Measurements from ENCODE around the gene SLC38A11. TPM values are rescaled to one million over a fixed set of nuclear protein-coding genes. Genes with fewer than 3 reads are reported as not detected.
"Not testable (repeated sequence)": the region's sequence is repeated elsewhere in the genome, so short reads cannot be mapped to it uniquely, and the experiment has no call there.

SLC38A11 gene
- polyA plus RNA-seq, 1 of the 3 experiments (the other 2 are of a cell fraction), result not detected

DNA sequence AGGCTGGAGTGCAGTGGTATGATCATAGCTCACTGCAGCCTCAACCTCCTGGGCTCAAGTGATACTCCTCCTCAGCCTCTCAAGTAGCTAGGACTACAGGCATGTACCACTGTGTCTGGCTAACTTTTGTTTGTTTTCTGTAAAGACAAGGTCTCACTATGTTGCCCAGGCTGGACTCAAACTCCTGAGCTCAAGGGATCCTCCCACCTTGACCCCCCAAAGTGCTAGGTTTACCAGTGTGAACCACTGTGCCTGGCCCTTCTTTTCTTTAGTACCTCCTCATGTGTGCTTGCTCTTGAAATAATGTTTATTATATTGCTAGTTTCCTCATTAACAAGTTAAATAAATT is 94.7 kb downstream of the SLC38A11 start:
- H3K27ac ChIP-seq (ENCODE audit: low read depth in 2 of 2, low read length in 1 of 2), result no peak overlapping the region
- H3K4me1 ChIP-seq (ENCODE audit: control insufficient read depth in 1 of 2, insufficient read depth in 2 of 2, low read depth in 1 of 2, low read length in 1 of 2), result no peaks in the 10 kb centered on the region; a peak in 1 of 4 replicates
- H4K20me1 ChIP-seq (ENCODE audit: insufficient read depth), result no peaks in the 10 kb centered on the region
- no peak overlapping the region for H3K9ac ChIP-seq
- H3K27me3 ChIP-seq (ENCODE audit: insufficient read depth), result no peaks in the 10 kb centered on the region
- no peak for DNase-seq
- no peaks in the 10 kb centered on the region for H3K9me2 ChIP-seq
- H3F3A ChIP-seq (replicated peaks; ENCODE audit: insufficient read depth), result peaks cover 3% of the 10 kb centered on the region
- no peaks in the 10 kb centered on the region for H3K36me3 ChIP-seq (replicated peaks in 1 of 2; ENCODE audit: control insufficient read depth in 1 of 2, insufficient read depth in 2 of 2, low read length in 1 of 2)
- no peak overlapping the region for H3K4me3 ChIP-seq (ENCODE audit: low read depth in 2 of 2, low read length in 1 of 2)
- no peak overlapping the region for H2AFZ ChIP-seq (ENCODE audit: low read depth)
- no peaks in the 10 kb centered on the region for H3K79me2 ChIP-seq (ENCODE audit: insufficient read depth)
- ChIA-PET POLR2A (no interaction called here), CTCF (interaction anchor here (0.9 to 3.9 kb wide), 3 partner anchors 15 to 20 kb away, joined by 3 to 18 read pairs (median 4); partner anchors contain the start of gene COBLL1)
- no peak overlapping the region for H3K4me2 ChIP-seq
- no peaks in the 10 kb centered on the region; the same call in 1 of the 2 replicates for H3K9me3 ChIP-seq
- TF ChIP-seq RXRA (IDR thresholded peaks at IDR 0.05; ENCODE audit: borderline replicate concordance, low read depth), result no peak

DNA sequence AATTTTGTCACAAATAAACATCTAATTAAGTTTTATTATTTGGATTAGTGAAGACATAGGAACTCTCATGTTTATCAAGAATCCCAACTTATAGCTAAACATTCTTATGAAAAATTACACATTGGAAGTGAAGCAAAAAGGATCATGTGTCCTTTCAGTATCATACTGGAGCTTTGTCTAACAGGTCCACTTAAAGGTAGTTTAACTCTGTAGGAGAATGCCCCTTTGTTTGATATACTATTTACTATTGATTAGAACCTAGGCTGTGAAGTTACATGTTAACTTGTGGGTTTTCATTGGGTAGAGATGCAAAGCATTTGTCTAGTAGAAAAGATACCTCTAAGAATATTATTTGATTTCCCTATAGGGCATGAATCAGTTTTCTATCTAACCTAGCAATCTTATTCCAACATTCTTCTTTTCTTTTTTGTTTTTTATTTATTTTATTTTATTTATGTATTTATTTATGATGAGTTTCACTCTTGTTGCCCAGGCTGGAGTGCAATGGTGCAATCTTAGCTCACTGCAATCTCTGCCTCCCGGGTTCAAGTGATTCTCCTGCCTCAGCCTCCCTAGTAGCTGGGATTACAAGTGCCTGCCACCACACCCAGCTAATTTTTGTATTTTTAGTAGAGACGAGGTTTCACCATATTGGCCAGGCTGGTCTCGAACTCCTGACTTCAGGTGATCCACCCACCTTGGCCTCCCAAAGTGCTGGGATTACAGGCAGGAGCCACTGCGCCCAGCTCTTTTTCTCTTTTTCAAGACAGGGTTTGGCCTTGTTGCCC is 95.2 kb downstream of the SLC38A11 start:
- POLR2A ChIA-PET; H3K9ac ChIP-seq; H3K4me1 ChIP-seq (ENCODE audit: control insufficient read depth in 1 of 2, insufficient read depth in 2 of 2, low read depth in 1 of 2, low read length in 1 of 2); H3K27me3 ChIP-seq (ENCODE audit: insufficient read depth); H3K79me2 ChIP-seq (ENCODE audit: insufficient read depth); H3F3A ChIP-seq (replicated peaks; ENCODE audit: insufficient read depth); H3K27ac ChIP-seq (ENCODE audit: low read depth in 2 of 2, low read length in 1 of 2); H3K9me3 ChIP-seq; H2AFZ ChIP-seq (ENCODE audit: low read depth); DNase-seq; H3K4me2 ChIP-seq; H3K4me3 ChIP-seq (ENCODE audit: low read depth in 2 of 2, low read length in 1 of 2); H3K9me2 ChIP-seq; H3K36me3 ChIP-seq (replicated peaks in 1 of 2; ENCODE audit: control insufficient read depth in 1 of 2, insufficient read depth in 2 of 2, low read length in 1 of 2); H4K20me1 ChIP-seq (ENCODE audit: insufficient read depth): not testable (repeated sequence)
- CTCF ChIA-PET, result interaction anchor here (1.2 to 3.9 kb wide), 3 partner anchors 16 to 54 kb away, joined by 3 to 18 read pairs (median 3); partner anchors contain the start of gene COBLL1
- WGBS (ENCODE audit: low lambda C conversion rate), result 94% methylated on average over 4 of the region's 4 CpGs

DNA sequence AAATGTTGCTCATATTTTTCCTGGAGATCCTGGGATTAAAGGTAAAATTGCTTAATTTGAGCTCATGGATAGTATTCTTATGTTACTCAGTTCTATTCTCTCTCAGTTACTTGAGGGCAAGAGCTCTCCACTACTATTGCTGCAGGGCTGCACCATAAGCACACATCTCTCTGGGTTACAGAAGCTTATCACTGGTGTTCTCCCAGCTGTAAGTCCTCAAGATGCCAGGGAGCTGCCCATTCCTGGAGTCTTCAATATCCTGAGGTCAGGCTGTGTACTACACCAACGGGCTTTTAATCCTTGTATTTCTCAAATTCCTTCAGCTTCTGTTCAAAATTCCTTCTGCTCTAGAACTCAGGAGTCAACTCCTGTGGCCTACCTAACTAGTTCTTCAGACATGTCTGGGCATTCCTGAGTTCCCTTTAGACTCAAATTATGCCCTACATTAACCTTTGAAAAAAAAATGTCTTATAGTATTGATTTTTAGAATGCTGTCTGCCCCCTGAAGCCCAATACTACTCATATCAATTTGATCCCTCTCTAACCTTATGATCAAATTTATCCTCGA is 96.0 kb downstream of the SLC38A11 start:
- Histone ChIP-seq H3K27ac (ENCODE audit: low read depth in 2 of 2, low read length in 1 of 2) (no peak overlapping the region), H3K4me3 (ENCODE audit: low read depth in 2 of 2, low read length in 1 of 2) (no peak overlapping the region)
- CTCF ChIA-PET, result interaction anchor here (0.7 to 3.9 kb wide), 3 partner anchors 12 to 55 kb away, joined by 3 to 18 read pairs (median 5); partner anchors contain the start of gene COBLL1

More for the DNA sequence above, 96.0 kb downstream of the SLC38A11 start:
- no peaks in the 10 kb centered on the region; a peak in 1 of 4 replicates for H3K4me1 ChIP-seq (ENCODE audit: control insufficient read depth in 1 of 2, insufficient read depth in 2 of 2, low read depth in 1 of 2, low read length in 1 of 2)
- DNase-seq, result no peak
- no peaks in the 10 kb centered on the region for H3K9me2 ChIP-seq
- POLR2A ChIA-PET, result no interaction called here
- no peaks in the 10 kb centered on the region; the same call in 1 of the 2 replicates for H3K9me3 ChIP-seq
- H3K36me3 ChIP-seq (replicated peaks in 1 of 2; ENCODE audit: control insufficient read depth in 1 of 2, insufficient read depth in 2 of 2, low read length in 1 of 2), result no peaks in the 10 kb centered on the region
- TF ChIP-seq GATA2 (CRISPR knock-in tag; IDR thresholded peaks at IDR 0.05) (no peak), YY1 (IDR thresholded peaks at IDR 0.05; ENCODE audit: low read depth) (no peak), TEAD4 (IDR thresholded peaks at IDR 0.05; ENCODE audit: borderline replicate concordance, insufficient read depth) (no peak), MEF2A (IDR thresholded peaks at IDR 0.05; ENCODE audit: borderline replicate concordance, low read depth) (no peak), RXRA (IDR thresholded peaks at IDR 0.05; ENCODE audit: borderline replicate concordance, low read depth) (no peak), TAF1 (IDR thresholded peaks at IDR 0.05; ENCODE audit: borderline replicate concordance, low read depth, low read length) (no peak), GABPA (IDR thresholded peaks at IDR 0.05; ENCODE audit: low read depth) (no peak), JUND (IDR thresholded peaks at IDR 0.05) (no peak), RCOR1 (IDR thresholded peaks at IDR 0.05; ENCODE audit: low read length) (no peak), EP300 (IDR thresholded peaks at IDR 0.05; ENCODE audit: borderline replicate concordance in 1 of 2, low read depth in 1 of 2, low read length in 1 of 2) (no peak), TCF12 (IDR thresholded peaks at IDR 0.05) (no peak), NFIC (IDR thresholded peaks at IDR 0.05; ENCODE audit: borderline replicate concordance) (no peak), RFX5 (IDR thresholded peaks at IDR 0.05; ENCODE audit: low read length) (no peak)
- TF ChIP-seq, protein P1, sequence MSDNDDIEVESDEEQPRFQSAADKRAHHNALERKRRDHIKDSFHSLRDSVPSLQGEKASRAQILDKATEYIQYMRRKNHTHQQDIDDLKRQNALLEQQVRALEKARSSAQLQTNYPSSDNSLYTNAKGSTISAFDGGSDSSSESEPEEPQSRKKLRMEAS (IDR thresholded peaks at IDR 0.05; ENCODE audit: low read depth), result no peak
- TF ChIP-seq, protein P2, sequence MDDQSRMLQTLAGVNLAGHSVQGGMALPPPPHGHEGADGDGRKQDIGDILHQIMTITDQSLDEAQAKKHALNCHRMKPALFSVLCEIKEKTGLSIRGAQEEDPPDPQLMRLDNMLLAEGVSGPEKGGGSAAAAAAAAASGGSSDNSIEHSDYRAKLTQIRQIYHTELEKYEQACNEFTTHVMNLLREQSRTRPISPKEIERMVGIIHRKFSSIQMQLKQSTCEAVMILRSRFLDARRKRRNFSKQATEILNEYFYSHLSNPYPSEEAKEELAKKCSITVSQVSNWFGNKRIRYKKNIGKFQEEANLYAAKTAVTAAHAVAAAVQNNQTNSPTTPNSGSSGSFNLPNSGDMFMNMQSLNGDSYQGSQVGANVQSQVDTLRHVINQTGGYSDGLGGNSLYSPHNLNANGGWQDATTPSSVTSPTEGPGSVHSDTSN (IDR thresholded peaks at IDR 0.05), result no peak
- TF ChIP-seq, protein P3, sequence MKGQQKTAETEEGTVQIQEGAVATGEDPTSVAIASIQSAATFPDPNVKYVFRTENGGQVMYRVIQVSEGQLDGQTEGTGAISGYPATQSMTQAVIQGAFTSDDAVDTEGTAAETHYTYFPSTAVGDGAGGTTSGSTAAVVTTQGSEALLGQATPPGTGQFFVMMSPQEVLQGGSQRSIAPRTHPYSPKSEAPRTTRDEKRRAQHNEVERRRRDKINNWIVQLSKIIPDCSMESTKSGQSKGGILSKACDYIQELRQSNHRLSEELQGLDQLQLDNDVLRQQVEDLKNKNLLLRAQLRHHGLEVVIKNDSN (IDR thresholded peaks at IDR 0.05; ENCODE audit: borderline replicate concordance, low read depth), result no peak
- WGBS (ENCODE audit: low lambda C conversion rate), result 73% methylated on average over 2 of the region's 2 CpGs
- H3F3A ChIP-seq (replicated peaks; ENCODE audit: insufficient read depth), result peaks cover 3% of the 10 kb centered on the region
- no peak overlapping the region for H3K4me2 ChIP-seq
- no peaks in the 10 kb centered on the region for H4K20me1 ChIP-seq (ENCODE audit: insufficient read depth)
- H3K79me2 ChIP-seq (ENCODE audit: insufficient read depth), result no peaks in the 10 kb centered on the region
- no peak overlapping the region for H2AFZ ChIP-seq (ENCODE audit: low read depth)
- no peaks in the 10 kb centered on the region for H3K27me3 ChIP-seq (ENCODE audit: insufficient read depth)
- no peak overlapping the region for H3K9ac ChIP-seq

Data from SK-N-SH (cell line).